ENCODE data around the gene CA10. TPM values are rescaled to one million over a fixed set of nuclear protein-coding genes. Genes with fewer than 3 reads are reported as not detected.

CA10 gene
- total and polyA plus RNA-seq, 9 of the 15 experiments (the other 6 are each of a cell fraction or from before 2014, with no cell fraction given), result not detected

DNA sequence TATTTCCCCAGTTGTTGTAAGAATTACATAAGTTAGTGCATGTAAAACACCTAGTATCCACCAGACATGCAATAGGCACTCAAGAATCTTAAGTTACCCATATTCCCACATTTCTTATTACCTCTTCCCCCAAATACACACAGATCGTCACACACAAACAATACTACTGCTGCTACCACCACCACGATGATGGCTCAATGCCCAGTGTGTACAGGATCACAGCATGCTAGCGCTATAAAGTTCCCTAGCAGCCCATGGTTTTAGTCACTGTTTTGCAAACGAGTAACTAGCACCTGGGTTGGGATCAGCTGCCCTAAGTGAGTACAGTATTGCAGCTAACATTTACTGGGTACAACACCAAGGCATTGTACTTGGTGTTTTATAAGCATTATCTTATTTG is 486.4 kb downstream of the CA10 start:
- DNase-seq (ENCODE audit: extremely low read depth in 1 of 4, low spot score in 3 of 4), result no peak
- no peak for TF ChIP-seq NFXL1 (CRISPR knock-in tag; IDR thresholded peaks at IDR 0.05)
- TF ChIP-seq ZNF830 (CRISPR knock-in tag; IDR thresholded peaks at IDR 0.05), result no peak
- TF ChIP-seq, protein P1, sequence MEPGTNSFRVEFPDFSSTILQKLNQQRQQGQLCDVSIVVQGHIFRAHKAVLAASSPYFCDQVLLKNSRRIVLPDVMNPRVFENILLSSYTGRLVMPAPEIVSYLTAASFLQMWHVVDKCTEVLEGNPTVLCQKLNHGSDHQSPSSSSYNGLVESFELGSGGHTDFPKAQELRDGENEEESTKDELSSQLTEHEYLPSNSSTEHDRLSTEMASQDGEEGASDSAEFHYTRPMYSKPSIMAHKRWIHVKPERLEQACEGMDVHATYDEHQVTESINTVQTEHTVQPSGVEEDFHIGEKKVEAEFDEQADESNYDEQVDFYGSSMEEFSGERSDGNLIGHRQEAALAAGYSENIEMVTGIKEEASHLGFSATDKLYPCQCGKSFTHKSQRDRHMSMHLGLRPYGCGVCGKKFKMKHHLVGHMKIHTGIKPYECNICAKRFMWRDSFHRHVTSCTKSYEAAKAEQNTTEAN (CRISPR knock-in tag; IDR thresholded peaks at IDR 0.05), result no peak
- no peak for TF ChIP-seq BRD4 (IDR thresholded peaks at IDR 0.05)
- TF ChIP-seq, protein P2, sequence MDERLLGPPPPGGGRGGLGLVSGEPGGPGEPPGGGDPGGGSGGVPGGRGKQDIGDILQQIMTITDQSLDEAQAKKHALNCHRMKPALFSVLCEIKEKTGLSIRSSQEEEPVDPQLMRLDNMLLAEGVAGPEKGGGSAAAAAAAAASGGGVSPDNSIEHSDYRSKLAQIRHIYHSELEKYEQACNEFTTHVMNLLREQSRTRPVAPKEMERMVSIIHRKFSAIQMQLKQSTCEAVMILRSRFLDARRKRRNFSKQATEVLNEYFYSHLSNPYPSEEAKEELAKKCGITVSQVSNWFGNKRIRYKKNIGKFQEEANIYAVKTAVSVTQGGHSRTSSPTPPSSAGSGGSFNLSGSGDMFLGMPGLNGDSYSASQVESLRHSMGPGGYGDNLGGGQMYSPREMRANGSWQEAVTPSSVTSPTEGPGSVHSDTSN (CRISPR knock-in tag; IDR thresholded peaks at IDR 0.05; ENCODE audit: low read depth), result no peak
- TF ChIP-seq, protein P2 (tag; conservative IDR thresholded peaks at IDR 0.05; ENCODE audit: low read depth), result no peak
- TF ChIP-seq, protein P3, sequence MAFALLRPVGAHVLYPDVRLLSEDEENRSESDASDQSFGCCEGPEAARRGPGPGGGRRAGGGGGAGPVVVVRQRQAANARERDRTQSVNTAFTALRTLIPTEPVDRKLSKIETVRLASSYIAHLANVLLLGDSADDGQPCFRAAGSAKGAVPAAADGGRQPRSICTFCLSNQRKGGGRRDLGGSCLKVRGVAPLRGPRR (CRISPR knock-in tag; IDR thresholded peaks at IDR 0.05), result no peak
- TF ChIP-seq DPF2 (IDR thresholded peaks at IDR 0.05), result no peak
- TF ChIP-seq HDAC3 (IDR thresholded peaks at IDR 0.05; ENCODE audit: borderline replicate concordance, partially characterized antibody), result no peak
- TF ChIP-seq ZNF583 (CRISPR knock-in tag; IDR thresholded peaks at IDR 0.05), result no peak
- Histone ChIP-seq H2AFZ (ENCODE audit: low read depth, low read length) (no peak overlapping the region), H3K4me3 (no peak overlapping the region), H4K20me1 (replicated peaks; ENCODE audit: control insufficient read depth, insufficient read depth, low read length) (no peaks in the 10 kb centered on the region), H3K4me2 (ENCODE audit: insufficient read depth, low read length) (no peak overlapping the region), H3K9me1 (ENCODE audit: control insufficient read depth, insufficient read depth, low read length) (no peaks in the 10 kb centered on the region), H3K27me3 (ENCODE audit: control insufficient read depth in 2 of 2, insufficient read depth in 2 of 2, low read length in 2 of 2) (no peaks in the 10 kb centered on the region), H3K4me1 (replicated peaks in 1 of 2; ENCODE audit: control insufficient read depth in 2 of 2, insufficient read depth in 2 of 2, low read length in 2 of 2) (no peaks in the 10 kb centered on the region), H3K36me3 (ENCODE audit: control insufficient read depth, insufficient read depth, low read length) (no peaks in the 10 kb centered on the region), H3K27ac (ENCODE audit: extremely low read depth, low read depth, low read length) (no peak overlapping the region), H3K9me3 (replicated peaks; ENCODE audit: control insufficient read depth, insufficient read depth, low read depth, low read length) (no peaks in the 10 kb centered on the region), H3K9ac (ENCODE audit: insufficient read depth in 1 of 2, low read depth in 2 of 2, low read length in 2 of 2) (no peak overlapping the region), H3K79me2 (ENCODE audit: control insufficient read depth, insufficient read depth, low read length) (no peaks in the 10 kb centered on the region)
- WGBS (ENCODE audit: insufficient coverage, low coverage, missing lambda C conversion rate), result 0% methylated on average over 4 of the region's 4 CpGs
- no TSS peak for BruUV-seq (replicated peaks)
- no peak for ATAC-seq
- in situ Hi-C loops (cut with MboI) (no loop called here), intact Hi-C loops (cut with micrococcal nuclease) (no loop called here)
- POLR2A ChIA-PET, result no interaction called here
- CTCF ChIA-PET (ENCODE audit: low intra/inter-chr PET ratio), result no interaction called here
- FAIRE-seq, result no peak

All from K562 (cell line).